HepG2 (cell line): ENCODE measurements around the gene RNASE12. TPM values are rescaled to one million over a fixed set of nuclear protein-coding genes. Genes with fewer than 3 reads are reported as not detected.

Experiments
- BRCA1 ChIP-seq: sonication (generic); formaldehyde crosslinking; IDR thresholded peaks from 2 replicates; pipeline ENCODE4 v1.4.0; 2020; ENCODE audit warnings: missing genetic modification reagents
- DPF2 ChIP-seq: sonication (generic); formaldehyde crosslinking; IDR thresholded peaks from 2 replicates; pipeline ENCODE4 v1.4.0; 2020; ENCODE audit warnings: mild to moderate bottlenecking, low read depth, missing genetic modification reagents, borderline replicate concordance
- DR1 ChIP-seq: sonication (generic); formaldehyde crosslinking; IDR thresholded peaks from 2 replicates; pipeline ENCODE4 v1.8.0; 2021; ENCODE audit warnings: mild to moderate bottlenecking, missing genetic modification reagents, inconsistent platforms
- FOXO1 ChIP-seq: sonication (generic); formaldehyde crosslinking; IDR thresholded peaks from 2 replicates; pipeline ENCODE4 v1.4.0; 2020; ENCODE audit warnings: missing genetic modification reagents
- HMGA1 ChIP-seq: sonication (generic); formaldehyde crosslinking; conservative IDR thresholded peaks from 2 replicates; pipeline ENCODE4 v1.4.0; 2020; ENCODE audit warnings: missing genetic modification reagents
- HNF4G ChIP-seq, 2 experiments: sonication (generic) in 1 of 2; formaldehyde crosslinking in 1 of 2; IDR thresholded peaks; 2 replicates each; pipeline versions ENCODE4 v1.4.0 to v1.6.1; 2011 to 2020; ENCODE audit warnings: borderline replicate concordance in 2 of 2, low read depth in 2 of 2, mild to moderate bottlenecking in 2 of 2, low read length in 1 of 2, missing genetic modification reagents in 1 of 2, moderate library complexity in 1 of 2
- ISL2 ChIP-seq: sonication (generic); formaldehyde crosslinking; IDR thresholded peaks from 2 replicates; pipeline ENCODE4 v1.5.0; 2020; ENCODE audit warnings: missing genetic modification reagents
- MAFK ChIP-seq, 2 experiments: IDR thresholded peaks in 1 of 2; conservative IDR thresholded peaks in 1 of 2; 2 replicates each; pipeline ENCODE4 v1.6.1; 2011; ENCODE audit warnings: improper control_type of control experiment in 2 of 2, low read length in 2 of 2
- MED1 ChIP-seq: sonication (generic); formaldehyde crosslinking; IDR thresholded peaks from 2 replicates; pipeline ENCODE4 v1.4.0; 2020; ENCODE audit warnings: missing genetic modification reagents
- MEIS2 ChIP-seq: sonication (generic); formaldehyde crosslinking; IDR thresholded peaks from 2 replicates; pipeline ENCODE4 v1.9.0; 2021; ENCODE audit warnings: mild to moderate bottlenecking, missing genetic modification reagents
- MXD4 ChIP-seq: IDR thresholded peaks from 2 replicates; pipeline ENCODE4 v1.6.1; 2016; ENCODE audit warnings: mild to moderate bottlenecking, missing biosample characterization, missing genetic modification reagents
- NR3C1 ChIP-seq: sonication (generic); formaldehyde crosslinking; IDR thresholded peaks from 2 replicates; pipeline ENCODE4 v1.4.0; 2020; ENCODE audit warnings: missing genetic modification reagents
- NRL ChIP-seq: sonication (generic); formaldehyde crosslinking; IDR thresholded peaks from 2 replicates; pipeline ENCODE4 v1.5.0; 2020; ENCODE audit warnings: missing genetic modification reagents, mild to moderate bottlenecking, moderate library complexity, borderline replicate concordance
- PPARG ChIP-seq: conservative IDR thresholded peaks from 2 replicates; pipeline ENCODE4 v1.6.1; 2016; ENCODE audit warnings: missing biosample characterization, missing genetic modification reagents
- SNAPC2 ChIP-seq: sonication (generic); formaldehyde crosslinking; IDR thresholded peaks from 2 replicates; pipeline ENCODE4 v1.8.1; 2022; ENCODE audit warnings: mild to moderate bottlenecking, missing genetic modification reagents
- SOX5 ChIP-seq: IDR thresholded peaks from 2 replicates; pipeline ENCODE4 v1.6.1; 2016; ENCODE audit warnings: borderline replicate concordance
- TAF15 ChIP-seq: fragments of 200-400 bp; formaldehyde crosslinking; IDR thresholded peaks from one replicate; pipeline ENCODE4 v1.6.1; 2018; ENCODE audit warnings: mild to moderate bottlenecking, low read depth, low read length; ENCODE audit not compliant: poor library complexity, severe bottlenecking
- TEAD2 ChIP-seq: sonication (generic); formaldehyde crosslinking; IDR thresholded peaks from 2 replicates; pipeline ENCODE4 v1.9.0; 2021; ENCODE audit warnings: missing genetic modification reagents
- ZFAT ChIP-seq: sonication (generic); formaldehyde crosslinking; conservative IDR thresholded peaks from 2 replicates; pipeline ENCODE4 v1.8.1; 2023; ENCODE audit warnings: missing genetic modification reagents, inconsistent platforms
- ZNF292 ChIP-seq: sonication (generic); formaldehyde crosslinking; IDR thresholded peaks from 2 replicates; pipeline ENCODE4 v1.8.1; 2022; ENCODE audit warnings: mild to moderate bottlenecking, low read depth, missing genetic modification reagents, borderline replicate concordance
- ZNF337 ChIP-seq: sonication (generic); formaldehyde crosslinking; IDR thresholded peaks from 2 replicates; pipeline ENCODE4 v1.5.1; 2020; ENCODE audit warnings: missing genetic modification reagents, low read depth, mild to moderate bottlenecking, borderline replicate concordance
- ZNF44 ChIP-seq: sonication (generic); formaldehyde crosslinking; IDR thresholded peaks from 2 replicates; pipeline ENCODE4 v1.5.1; 2020; ENCODE audit warnings: mild to moderate bottlenecking, missing genetic modification reagents
- ZNF709 ChIP-seq: sonication (generic); formaldehyde crosslinking; IDR thresholded peaks from 2 replicates; pipeline ENCODE4 v1.5.0; 2020; ENCODE audit warnings: mild to moderate bottlenecking, missing genetic modification reagents
- ZNF747 ChIP-seq: sonication (generic); formaldehyde crosslinking; IDR thresholded peaks from 2 replicates; pipeline ENCODE4 v1.8.1; 2023; ENCODE audit warnings: missing genetic modification reagents, mild to moderate bottlenecking, borderline replicate concordance
- polyA plus RNA-seq, 8 experiments: library from polyadenylated mRNA; depleted of rRNA in 3 of 8; stranded (reverse) in 7 of 8; unstranded in 1 of 8; fragments of >200 nt; fragmentation: Illumina TruSeq in 4 of 8; extraction: Trizol in 4 of 8; gene quantifications; 2 replicates each; pipeline versions ENCODE4 v1.2.1 to v1.2.3, GENCODE V29; 2011 to 2016; ENCODE audit warnings: low read depth in 4 of 8, missing spikeins in 1 of 8, mixed read lengths in 1 of 8; ENCODE audit not compliant: insufficient read depth in 1 of 8
- total RNA-seq, 5 experiments: library from RNA; depleted of rRNA; stranded (reverse); fragments of >200 nt; fragmentation: Illumina TruSeq; extraction: Trizol; gene quantifications; 2 replicates each; pipeline ENCODE4 v1.2.3, GENCODE V29; 2016; ENCODE audit warnings: low read depth in 1 of 5
- TF ChIP-seq, protein P1 (sequence below): sonication (generic); formaldehyde crosslinking; IDR thresholded peaks from 2 replicates; pipeline ENCODE4 v1.5.0; 2020; ENCODE audit warnings: missing genetic modification reagents, mild to moderate bottlenecking, borderline replicate concordance
- TF ChIP-seq, protein P2 (sequence below): sonication (generic); formaldehyde crosslinking; IDR thresholded peaks from 2 replicates; pipeline ENCODE4 v1.4.0; 2020; ENCODE audit warnings: mild to moderate bottlenecking, low read depth, missing genetic modification reagents

RNASE12 gene
- total and polyA plus RNA-seq, 2 of the 13 experiments (the other 11 are each of a cell fraction or from before 2014, with no cell fraction given) = not detected

DNA sequence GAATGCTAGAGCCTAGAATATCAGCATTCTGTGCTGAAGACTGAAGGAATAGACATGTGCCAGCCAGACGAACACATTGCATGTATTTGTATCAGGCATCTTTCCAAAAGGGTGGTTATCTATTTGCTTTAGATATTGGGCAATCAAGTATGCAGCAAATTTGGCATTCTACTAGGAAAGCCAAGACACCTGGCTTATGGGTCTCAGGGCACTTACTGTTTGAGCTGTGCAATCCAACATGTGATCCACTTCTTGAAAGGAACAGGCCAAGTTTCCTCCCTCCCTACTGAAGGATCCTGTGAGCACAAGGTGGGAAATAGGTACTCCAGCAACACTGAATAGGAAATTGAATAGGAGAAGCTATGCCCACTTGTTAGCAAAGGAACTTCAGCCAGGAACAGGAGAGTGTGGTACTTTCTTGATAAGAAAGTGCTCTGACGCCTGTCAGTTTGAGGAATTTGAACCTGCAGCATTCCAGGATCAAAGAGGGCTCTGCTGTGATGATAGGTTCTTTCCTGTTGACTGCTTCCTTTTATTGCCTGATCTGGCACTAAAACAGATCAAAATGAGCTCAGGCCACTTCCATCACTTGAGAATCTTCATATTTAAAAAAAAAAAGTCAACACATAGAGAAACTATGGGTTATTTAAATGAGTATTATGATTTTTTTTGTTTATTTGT, 29.8 kb upstream of the RNASE12 start (continued):
- no peak for TF ChIP-seq BRCA1 (CRISPR knock-in tag)
- no peak for TF ChIP-seq ZNF709 (CRISPR knock-in tag)
- TF ChIP-seq DR1 = no peak
- no peak for TF ChIP-seq TAF15
- no peak for TF ChIP-seq NR3C1 (CRISPR knock-in tag)
- TF ChIP-seq NRL (CRISPR knock-in tag) = no peak
- TF ChIP-seq, protein P1, sequence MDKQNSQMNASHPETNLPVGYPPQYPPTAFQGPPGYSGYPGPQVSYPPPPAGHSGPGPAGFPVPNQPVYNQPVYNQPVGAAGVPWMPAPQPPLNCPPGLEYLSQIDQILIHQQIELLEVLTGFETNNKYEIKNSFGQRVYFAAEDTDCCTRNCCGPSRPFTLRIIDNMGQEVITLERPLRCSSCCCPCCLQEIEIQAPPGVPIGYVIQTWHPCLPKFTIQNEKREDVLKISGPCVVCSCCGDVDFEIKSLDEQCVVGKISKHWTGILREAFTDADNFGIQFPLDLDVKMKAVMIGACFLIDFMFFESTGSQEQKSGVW = no peak
- peak; percentile 95 for TF ChIP-seq MEIS2 (CRISPR knock-in tag)
- TF ChIP-seq ISL2 (CRISPR knock-in tag) = 0 out of 2 replicates have a peak, but pooled peaks have one; percentile 23
- TF ChIP-seq, protein P2, sequence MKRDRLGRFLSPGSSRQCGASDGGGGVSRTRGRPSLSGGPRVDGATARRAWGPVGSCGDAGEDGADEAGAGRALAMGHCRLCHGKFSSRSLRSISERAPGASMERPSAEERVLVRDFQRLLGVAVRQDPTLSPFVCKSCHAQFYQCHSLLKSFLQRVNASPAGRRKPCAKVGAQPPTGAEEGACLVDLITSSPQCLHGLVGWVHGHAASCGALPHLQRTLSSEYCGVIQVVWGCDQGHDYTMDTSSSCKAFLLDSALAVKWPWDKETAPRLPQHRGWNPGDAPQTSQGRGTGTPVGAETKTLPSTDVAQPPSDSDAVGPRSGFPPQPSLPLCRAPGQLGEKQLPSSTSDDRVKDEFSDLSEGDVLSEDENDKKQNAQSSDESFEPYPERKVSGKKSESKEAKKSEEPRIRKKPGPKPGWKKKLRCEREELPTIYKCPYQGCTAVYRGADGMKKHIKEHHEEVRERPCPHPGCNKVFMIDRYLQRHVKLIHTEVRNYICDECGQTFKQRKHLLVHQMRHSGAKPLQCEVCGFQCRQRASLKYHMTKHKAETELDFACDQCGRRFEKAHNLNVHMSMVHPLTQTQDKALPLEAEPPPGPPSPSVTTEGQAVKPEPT (CRISPR knock-in tag) = no peak
- no peak for TF ChIP-seq ZNF747 (CRISPR knock-in tag)
- no peak; the same call in 1 of the 2 replicates for TF ChIP-seq FOXO1 (CRISPR knock-in tag)
- TF ChIP-seq ZNF292 (CRISPR knock-in tag) = peak; percentile 27; the same call in 1 of the 2 replicates
- TF ChIP-seq HMGA1 = no peak
- no peak for TF ChIP-seq ZNF44 (CRISPR knock-in tag)
- TF ChIP-seq SOX5 (CRISPR knock-in tag) = peak; percentile 33; the same call in 1 of the 2 replicates
- no peak for TF ChIP-seq SNAPC2 (CRISPR knock-in tag)
- TF ChIP-seq ZFAT = no peak
- peak; percentile 58; the same call in 1 of the 2 replicates for TF ChIP-seq DPF2 (CRISPR knock-in tag)
- peak; percentile 41 for TF ChIP-seq PPARG (CRISPR knock-in tag)
- no peak for TF ChIP-seq MXD4 (CRISPR knock-in tag)
- peak; percentile 49; the same call in 1 of the 2 replicates for TF ChIP-seq MED1 (CRISPR knock-in tag)
- 0 out of 2 replicates have a peak, but pooled peaks have one; percentile 44 for TF ChIP-seq ZNF337 (CRISPR knock-in tag)
- TF ChIP-seq HNF4G (IDR thresholded peaks at IDR 0.05; ENCODE audit: borderline replicate concordance, low read depth, low read length) = peak; percentile 49
- no peak for TF ChIP-seq HNF4G (CRISPR knock-in tag; IDR thresholded peaks at IDR 0.05; ENCODE audit: borderline replicate concordance, low read depth)
- TF ChIP-seq MAFK (conservative IDR thresholded peaks at IDR 0.05 in 1 of 2, IDR thresholded peaks at IDR 0.05 in 1 of 2; ENCODE audit: low read length in 2 of 2) = no peak
- TF ChIP-seq TEAD2 (CRISPR knock-in tag) = no peak
